Activated T-cell treated with anti-CD3 and anti-CD28 coated beads for 4 hours (primary cell): ENCODE measurements around the gene PRSS33.

ENCODE experiments used
- DNase-seq: peaks from one replicate; pipeline ENCODE4 v3.0.0-alpha.2; 2020

PRSS33 gene

DNA sequence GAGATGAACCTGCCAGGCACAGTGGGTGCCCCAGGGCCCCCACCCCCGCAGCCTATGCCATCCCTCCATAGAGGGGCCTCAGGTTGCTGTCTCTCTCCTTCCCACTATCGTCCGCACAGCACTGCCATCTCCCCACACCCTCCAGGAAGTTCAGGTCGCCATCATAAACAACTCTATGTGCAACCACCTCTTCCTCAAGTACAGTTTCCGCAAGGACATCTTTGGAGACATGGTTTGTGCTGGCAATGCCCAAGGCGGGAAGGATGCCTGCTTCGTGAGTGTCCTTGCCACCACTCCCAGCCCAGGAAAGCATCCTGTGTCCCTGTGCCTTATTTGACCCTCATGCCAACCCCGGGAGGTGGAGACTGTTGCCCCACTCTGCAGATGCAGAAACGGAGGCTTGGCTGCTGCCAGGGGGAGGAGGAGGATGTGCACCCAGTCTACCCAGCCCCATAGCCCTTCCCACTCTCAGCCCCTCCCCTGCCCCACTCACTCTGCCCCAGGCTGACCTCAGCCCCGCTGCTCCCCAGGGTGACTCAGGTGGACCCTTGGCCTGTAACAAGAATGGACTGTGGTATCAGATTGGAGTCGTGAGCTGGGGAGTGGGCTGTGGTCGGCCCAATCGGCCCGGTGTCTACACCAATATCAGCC lies 33.6 kb upstream of the PRSS33 start:
- DNase-seq = no peak

- no peak for DNase-seq
Measured at GRCh38 chr16:2819939-2820835, 32.8 kb upstream of the PRSS33 start.

DNA sequence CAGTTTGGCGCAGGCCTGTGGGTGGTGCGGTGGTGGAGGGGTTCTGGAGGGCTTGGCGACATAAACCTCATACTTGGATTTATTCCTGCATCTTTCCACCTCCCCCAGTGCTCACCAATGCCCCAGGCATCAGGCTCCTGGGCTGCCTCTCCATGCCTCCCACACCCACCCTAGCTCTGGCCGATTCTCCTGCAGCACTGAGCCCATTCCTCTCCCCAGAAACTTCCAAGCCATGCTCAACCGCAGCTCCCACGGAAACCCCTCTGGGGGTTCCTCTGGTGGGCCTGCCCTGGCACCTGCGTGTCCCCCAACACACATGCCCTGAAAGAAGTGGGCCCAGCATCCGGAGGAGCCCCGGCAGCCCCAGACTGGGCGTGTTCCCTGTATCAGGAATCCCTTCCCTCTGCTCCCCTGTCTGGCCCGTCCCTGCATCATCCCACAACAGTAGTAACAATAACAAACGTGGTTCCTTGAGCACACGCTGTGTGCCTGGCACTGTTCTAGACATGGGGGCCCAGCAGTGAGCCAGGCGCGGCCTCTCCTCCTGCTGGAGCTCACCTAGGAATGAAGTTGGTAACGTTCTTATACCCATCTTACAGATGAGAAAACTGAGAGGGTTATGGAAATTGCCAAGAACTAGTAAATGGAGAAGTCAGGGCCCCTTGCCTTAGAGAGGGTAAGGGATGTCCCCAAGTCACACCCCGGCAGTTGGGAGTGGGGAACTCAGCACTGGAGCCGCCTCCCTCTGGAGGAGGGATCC lies 32.0 kb upstream of the PRSS33 start:
- DNase-seq = no peak

DNA sequence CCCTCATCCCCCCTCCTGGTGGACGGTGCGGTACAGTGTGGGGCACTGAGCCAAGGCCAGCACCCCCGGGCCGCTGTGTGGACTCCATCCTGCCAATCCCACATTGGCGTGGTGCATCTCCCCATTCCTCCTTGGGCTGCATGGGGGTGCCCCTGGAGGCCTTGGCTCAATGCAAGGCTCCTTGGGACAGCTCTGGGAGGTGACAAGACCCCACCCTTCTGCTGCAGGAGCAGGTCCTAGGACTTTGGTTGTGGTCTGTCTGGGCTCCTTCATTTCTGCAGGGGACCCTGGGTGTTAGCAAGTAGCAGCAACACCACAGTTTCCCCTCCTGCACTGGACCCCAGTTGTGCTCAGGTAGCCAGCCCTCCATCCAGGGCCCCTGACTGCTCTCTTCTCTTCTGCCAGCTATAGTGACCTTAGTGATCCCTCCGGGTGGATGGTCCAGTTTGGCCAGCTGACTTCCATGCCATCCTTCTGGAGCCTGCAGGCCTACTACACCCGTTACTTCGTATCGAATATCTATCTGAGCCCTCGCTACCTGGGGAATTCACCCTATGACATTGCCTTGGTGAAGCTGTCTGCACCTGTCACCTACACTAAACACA lies 31.0 kb upstream of the PRSS33 start:
- no peak for DNase-seq

- no peak for DNase-seq
Measured at GRCh38 chr16:2817340-2818271, 30.2 kb upstream of the PRSS33 start.

DNA sequence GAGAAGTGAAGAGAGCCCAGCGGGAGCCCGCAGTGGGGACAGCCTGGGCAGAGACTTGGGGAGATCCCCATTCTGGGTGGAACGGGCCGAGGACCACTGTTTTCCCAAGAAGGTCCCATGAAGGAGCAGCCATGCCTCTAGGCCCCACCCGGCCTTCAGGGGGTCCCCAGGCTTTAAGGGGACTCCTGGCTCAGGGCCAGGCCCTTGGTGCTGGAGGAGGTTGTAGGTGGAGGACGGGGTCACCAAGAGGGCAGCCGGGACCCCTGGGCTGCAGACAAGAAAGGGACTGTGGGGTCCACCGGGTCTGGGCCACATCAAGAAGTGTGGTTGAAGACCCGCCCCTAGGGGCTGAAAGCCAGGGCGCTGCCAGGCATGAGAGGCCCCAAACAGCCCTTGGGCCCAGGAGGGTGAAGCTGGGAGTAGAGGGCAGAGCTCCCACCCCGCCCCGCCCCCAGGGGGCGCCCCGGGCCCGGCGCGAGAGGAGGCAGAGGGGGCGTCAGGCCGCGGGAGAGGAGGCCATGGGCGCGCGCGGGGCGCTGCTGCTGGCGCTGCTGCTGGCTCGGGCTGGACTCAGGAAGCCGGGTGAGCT lies 29.5 kb upstream of the PRSS33 start, which contains the start of gene PRSS21:
PRSS21 (plus strand) TSS at position 487 of the 589 bp plus-strand sequence; CDS start at position 519, 32 bp downstream.
- DNase-seq = no peak

DNA sequence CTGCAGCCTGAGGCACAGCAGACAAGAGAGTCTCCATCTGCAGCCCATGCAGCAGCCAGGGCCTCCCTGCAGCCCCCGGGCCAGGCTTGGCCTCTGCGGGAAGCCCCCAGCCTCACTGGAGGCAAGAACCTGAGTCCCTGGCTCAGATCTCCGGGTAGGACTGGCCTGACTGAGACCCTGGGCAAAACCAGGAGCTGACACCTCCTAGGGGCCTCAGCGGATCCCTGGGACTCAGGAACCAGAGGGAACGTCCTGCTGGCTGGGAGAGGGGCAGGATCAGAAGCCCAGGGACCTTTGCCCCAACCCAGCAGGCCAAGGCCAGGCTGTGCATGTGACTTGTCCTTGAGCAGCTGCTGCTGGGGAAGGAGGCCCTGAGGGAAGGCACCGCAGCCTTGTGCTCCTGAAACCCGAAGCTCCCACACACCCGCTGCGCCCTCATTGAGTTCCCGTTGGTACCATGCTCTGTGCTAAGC lies 28.0 kb upstream of the PRSS33 start:
- no peak for DNase-seq

DNA sequence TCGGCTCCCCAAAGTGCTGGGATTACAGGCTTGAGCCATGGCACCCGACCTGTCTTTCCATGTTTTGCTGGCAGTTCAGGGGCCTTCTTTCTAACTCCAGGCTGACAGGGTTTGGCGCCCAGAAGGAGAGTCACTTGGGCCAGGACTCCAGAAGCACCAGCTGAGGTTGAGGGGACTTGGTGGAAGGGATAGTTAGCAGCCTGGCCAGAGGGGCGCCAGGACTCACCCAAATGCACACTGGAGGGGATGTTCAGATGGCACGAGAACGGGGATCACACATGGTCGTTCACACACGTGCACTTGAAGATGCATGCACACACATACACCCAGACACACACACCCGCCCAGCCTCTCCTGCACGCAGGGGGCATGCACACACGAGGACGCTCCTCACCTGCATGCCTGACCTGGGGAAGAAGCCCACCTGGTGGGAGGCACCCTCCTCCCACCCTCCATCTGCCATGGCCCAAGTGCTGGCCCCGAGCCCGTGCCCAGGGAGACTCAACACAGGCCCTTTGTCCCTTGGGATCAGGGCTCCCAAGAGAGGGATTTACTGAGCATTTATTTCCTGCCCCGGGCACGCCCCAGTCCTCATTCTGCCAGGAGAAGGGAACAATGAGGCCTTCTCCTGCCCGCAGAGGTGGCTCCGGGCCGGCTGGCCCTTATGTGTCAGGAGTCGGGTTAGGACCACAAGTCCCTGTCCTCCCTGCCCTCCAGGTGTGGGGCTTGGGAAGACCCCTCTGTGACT lies 27.4 kb upstream of the PRSS33 start:
- no peak for DNase-seq

GRCh38 chr16:2813771-2814221 lies 26.4 kb upstream of the PRSS33 start:
- DNase-seq = no peak

- DNase-seq = no peak
Measured at GRCh38 chr16:2811703-2812471, 24.5 kb upstream of the PRSS33 start.

GRCh38 chr16:2810651-2811050 lies 23.3 kb upstream of the PRSS33 start:
- no peak for DNase-seq

DNA sequence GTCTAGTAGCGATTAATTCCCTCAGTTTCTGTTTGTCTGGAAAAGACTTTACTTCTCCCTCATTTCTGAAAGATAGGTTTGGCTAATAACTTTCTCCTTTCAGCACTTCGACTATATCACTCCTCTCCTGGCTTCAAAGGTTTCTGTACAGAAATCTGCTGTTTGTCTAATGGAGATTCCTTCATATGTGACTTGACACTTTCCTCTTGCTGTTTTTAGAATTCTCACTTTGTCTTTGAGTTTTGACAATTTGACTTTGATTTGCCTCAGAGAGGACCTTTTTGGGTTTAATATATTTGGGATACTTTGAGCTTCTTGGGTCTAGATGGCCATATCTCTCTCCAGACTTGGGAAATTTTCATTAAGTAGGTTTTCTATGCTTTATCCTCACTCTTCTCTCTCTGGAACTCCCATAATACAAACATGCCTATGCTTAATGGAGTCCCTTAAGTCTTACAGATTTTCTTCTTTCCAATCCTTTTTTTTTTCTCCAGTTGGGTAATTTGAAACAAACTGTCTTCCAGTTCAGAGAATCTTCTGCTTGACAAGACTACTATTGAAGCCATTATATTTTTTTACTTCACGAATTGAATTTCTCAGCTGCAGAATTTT lies 21.9 kb upstream of the PRSS33 start:
- DNase-seq = no peak

DNA sequence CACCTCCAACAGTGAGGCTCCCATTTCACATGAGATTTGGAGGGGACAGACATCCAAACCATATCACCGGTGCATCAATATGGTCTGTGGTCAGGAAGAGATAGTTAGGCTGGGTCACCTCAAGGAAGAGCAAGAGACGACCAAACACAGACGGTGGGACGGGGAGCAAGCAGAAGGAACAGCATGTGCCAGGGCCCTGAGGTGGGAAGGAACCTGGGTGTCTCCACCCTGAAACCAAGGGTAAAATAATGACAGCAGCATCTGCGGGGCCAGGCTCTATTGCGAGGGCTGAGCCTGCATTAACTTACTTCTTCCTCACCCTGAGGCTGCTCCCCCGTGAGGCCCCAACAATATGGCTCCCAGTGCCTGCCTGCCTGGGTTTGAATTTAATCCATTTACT lies 20.8 kb upstream of the PRSS33 start:
- no peak for DNase-seq

DNA sequence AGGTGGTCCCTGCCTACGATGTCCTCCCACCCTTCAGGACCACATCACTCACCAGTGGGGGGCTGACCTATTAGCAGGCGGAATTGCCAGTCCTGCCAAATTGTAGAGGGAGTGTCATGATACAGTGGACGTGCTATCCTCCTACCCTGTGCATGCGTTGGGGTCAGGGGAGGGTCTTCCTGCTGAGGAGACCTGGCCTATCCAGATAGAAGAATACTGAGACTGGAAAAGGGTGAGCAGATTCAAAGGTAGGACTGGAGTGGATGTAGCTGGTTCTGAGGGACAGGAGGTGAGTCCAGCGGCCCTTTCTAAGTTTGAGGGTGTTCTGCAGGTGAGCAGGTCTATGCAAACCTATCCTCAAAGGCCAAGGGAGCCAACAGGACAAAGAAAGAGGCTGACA lies 18.9 kb upstream of the PRSS33 start:
- DNase-seq = no peak

DNA sequence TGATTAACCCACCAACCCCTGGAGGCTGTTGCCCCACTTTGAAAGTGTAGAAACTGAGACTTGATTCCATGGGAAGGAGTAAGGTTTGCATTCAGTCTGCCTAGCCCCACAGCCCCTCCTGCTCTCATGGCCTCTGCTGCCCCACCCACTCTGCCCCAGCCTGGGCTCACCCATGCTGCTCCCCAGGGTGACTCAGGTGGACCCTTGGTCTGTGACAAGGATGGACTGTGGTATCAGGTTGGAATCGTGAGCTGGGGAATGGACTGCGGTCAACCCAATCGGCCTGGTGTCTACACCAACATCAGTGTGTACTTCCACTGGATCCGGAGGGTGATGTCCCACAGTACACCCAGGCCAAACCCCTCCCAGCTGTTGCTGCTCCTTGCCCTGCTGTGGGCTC lies 17.4 kb upstream of the PRSS33 start:
- DNase-seq = no peak

- DNase-seq = no peak
Measured at GRCh38 chr16:2803545-2804195, 16.3 kb upstream of the PRSS33 start.

DNA sequence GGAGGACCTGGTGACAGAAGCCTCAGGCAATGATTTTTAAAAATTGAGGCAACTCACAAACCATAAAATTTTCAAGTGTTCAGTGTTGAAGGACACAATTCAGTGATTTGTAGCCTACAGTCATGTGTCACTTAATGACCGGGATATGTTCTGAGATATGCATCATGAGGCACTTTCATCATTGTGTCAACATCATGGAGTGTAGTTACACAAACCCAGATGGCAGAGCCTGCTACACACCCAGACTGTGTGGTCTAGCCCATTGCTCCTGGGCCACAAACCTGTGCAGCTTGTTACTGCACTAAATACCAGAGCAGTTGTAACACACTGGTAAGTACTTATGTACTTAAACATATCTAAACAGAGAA lies 12.5 kb upstream of the PRSS33 start:
- no peak for DNase-seq

DNA sequence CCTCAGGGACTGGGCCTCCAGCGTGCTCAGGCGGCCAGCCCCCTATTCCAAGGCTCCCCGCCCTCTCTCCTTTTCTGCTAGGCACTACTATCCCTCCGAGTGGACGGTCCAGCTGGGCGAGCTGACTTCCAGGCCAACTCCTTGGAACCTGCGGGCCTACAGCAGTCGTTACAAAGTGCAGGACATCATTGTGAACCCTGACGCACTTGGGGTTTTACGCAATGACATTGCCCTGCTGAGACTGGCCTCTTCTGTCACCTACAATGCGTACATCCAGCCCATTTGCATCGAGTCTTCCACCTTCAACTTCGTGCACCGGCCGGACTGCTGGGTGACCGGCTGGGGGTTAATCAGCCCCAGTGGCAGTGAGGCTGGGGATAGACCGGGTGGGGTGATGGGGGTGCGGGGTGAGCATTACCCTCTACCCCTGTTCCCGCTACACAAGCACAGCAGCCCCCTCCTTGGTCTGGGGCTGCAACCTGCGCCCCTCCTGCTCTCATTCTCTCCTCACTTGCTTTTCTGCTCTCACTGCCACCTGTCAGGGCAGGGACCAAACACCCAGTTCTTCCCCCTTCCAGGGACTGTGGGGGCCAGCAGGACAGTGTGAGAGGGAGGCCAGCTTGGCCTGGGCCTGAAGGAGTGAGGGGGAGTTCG lies 12.0 kb upstream of the PRSS33 start:
- DNase-seq = no peak
